OCI-LY1 (cell line): Measurements from ENCODE around the gene ICA1.
A peak's percentile ranks its signal among the peaks of the same experiment; 100 is the strongest.

Experiments used
- H2AFZ ChIP-seq: fragments of 200-600 bp; sonication (generic), shearing (Covaris generic); 2 replicates; pipeline ENCODE4 v1.6.0; 2014; ENCODE audit warnings: antibody characterized with exemption, mild to moderate bottlenecking, low read length
- H3F3A ChIP-seq: fragments of 200-600 bp; sonication (generic), shearing (Covaris generic); 2 replicates; pipeline ENCODE4 v1.6.0; 2014; ENCODE audit warnings: mild to moderate bottlenecking, antibody characterized with exemption, low read length, moderate library complexity; ENCODE audit not compliant: insufficient read depth
- H3K27ac ChIP-seq: fragments of 200-600 bp; sonication (generic); 2 replicates; pipeline ENCODE4 v1.5.1; 2014; ENCODE audit warnings: low read length, mixed run types, mild to moderate bottlenecking, low read depth; ENCODE audit not compliant: poor library complexity, severe bottlenecking
- H3K27me3 ChIP-seq: fragments of 200-600 bp; sonication (generic); 2 replicates; pipeline ENCODE4 v1.6.0; 2014; ENCODE audit warnings: antibody characterized with exemption, mild to moderate bottlenecking, low read length, moderate library complexity; ENCODE audit not compliant: insufficient read depth
- H3K36me3 ChIP-seq: fragments of 200-600 bp; sonication (generic); 2 replicates; pipeline ENCODE4 v1.6.1; 2014; ENCODE audit warnings: mild to moderate bottlenecking, antibody characterized with exemption, low read length, moderate library complexity, mixed read lengths; ENCODE audit not compliant: insufficient read depth
- H3K4me1 ChIP-seq: fragments of 200-600 bp; sonication (generic); 2 replicates; pipeline ENCODE4 v1.5.1; 2014; ENCODE audit warnings: mild to moderate bottlenecking, low read length, moderate library complexity; ENCODE audit not compliant: insufficient read depth, severe bottlenecking
- H3K4me2 ChIP-seq: fragments of 200-600 bp; sonication (generic), shearing (Covaris generic); 2 replicates; pipeline ENCODE4 v1.6.1; 2014; ENCODE audit warnings: low read length
- H3K4me3 ChIP-seq: fragments of 200-600 bp; sonication (generic); 2 replicates; pipeline ENCODE4 v1.5.1; 2014; ENCODE audit warnings: low read length, low read depth, mild to moderate bottlenecking, mixed read lengths; ENCODE audit not compliant: poor library complexity, severe bottlenecking
- H3K79me2 ChIP-seq: fragments of 200-600 bp; shearing (Covaris generic); 2 replicates; pipeline ENCODE4 v1.6.1; 2016; ENCODE audit warnings: mixed run types, low read length, mixed read lengths; ENCODE audit not compliant: insufficient read depth
- H3K9ac ChIP-seq: fragments of 200-600 bp; sonication (generic), shearing (Covaris generic); 2 replicates; pipeline ENCODE4 v1.6.1; 2014; ENCODE audit warnings: mild to moderate bottlenecking, low read length, mixed read lengths
- H3K9me2 ChIP-seq: fragments of 200-600 bp; sonication (generic), shearing (Covaris generic); 2 replicates; pipeline ENCODE4 v1.6.1; 2014; ENCODE audit warnings: low read depth, mild to moderate bottlenecking, low read length, mixed read lengths
- H3K9me3 ChIP-seq: fragments of 200-600 bp; shearing (Covaris generic); 2 replicates; pipeline ENCODE4 v1.6.1; 2014; ENCODE audit warnings: low read length, mixed read lengths
- H4K20me1 ChIP-seq: fragments of 200-600 bp; sonication (generic), shearing (Covaris generic); 2 replicates; pipeline ENCODE4 v1.6.0; 2016; ENCODE audit warnings: mild to moderate bottlenecking, low read length; ENCODE audit not compliant: insufficient read depth
- CTCF ChIP-seq: fragments of 200-600 bp; sonication (generic), shearing (Covaris generic); IDR thresholded peaks from 2 replicates; pipeline ENCODE4 v1.5.1; 2017; ENCODE audit warnings: mild to moderate bottlenecking, antibody characterized with exemption, low read length, moderate library complexity, mixed read lengths
- EZH2 ChIP-seq: fragments of 200-600 bp; sonication (generic), shearing (Covaris generic); IDR thresholded peaks from 2 replicates; pipeline ENCODE4 v1.8.0; 2017; ENCODE audit warnings: borderline replicate concordance, mixed run types, mild to moderate bottlenecking, antibody characterized with exemption, low read length, moderate library complexity, mixed read lengths

ICA1 gene

GRCh38 chr7:8175929-8176369 is 86.0 kb downstream of the ICA1 start:
- Histone ChIP-seq H3K9me3 (no peaks in the 10 kb centered on the region), H3K36me3 (no peaks in the 10 kb centered on the region), H4K20me1 (no peaks in the 10 kb centered on the region), H2AFZ (peak overlapping the region; percentile 2; the same call in 1 of the 2 replicates), H3K9me2 (no peaks in the 10 kb centered on the region), H3K27ac (peak overlapping the region; percentile 98), H3K79me2 (no peaks in the 10 kb centered on the region), H3K4me2 (peak overlapping the region; percentile 68), H3F3A (no peaks in the 10 kb centered on the region; the same call in 1 of the 2 replicates), H3K4me1 (peaks cover 45% of the 10 kb centered on the region), H3K27me3 (no peaks in the 10 kb centered on the region), H3K9ac (peak overlapping the region; percentile 71), H3K4me3 (peak overlapping the region; percentile 41)
- TF ChIP-seq EZH2, result no peak
- TF ChIP-seq CTCF, result no peak

DNA sequence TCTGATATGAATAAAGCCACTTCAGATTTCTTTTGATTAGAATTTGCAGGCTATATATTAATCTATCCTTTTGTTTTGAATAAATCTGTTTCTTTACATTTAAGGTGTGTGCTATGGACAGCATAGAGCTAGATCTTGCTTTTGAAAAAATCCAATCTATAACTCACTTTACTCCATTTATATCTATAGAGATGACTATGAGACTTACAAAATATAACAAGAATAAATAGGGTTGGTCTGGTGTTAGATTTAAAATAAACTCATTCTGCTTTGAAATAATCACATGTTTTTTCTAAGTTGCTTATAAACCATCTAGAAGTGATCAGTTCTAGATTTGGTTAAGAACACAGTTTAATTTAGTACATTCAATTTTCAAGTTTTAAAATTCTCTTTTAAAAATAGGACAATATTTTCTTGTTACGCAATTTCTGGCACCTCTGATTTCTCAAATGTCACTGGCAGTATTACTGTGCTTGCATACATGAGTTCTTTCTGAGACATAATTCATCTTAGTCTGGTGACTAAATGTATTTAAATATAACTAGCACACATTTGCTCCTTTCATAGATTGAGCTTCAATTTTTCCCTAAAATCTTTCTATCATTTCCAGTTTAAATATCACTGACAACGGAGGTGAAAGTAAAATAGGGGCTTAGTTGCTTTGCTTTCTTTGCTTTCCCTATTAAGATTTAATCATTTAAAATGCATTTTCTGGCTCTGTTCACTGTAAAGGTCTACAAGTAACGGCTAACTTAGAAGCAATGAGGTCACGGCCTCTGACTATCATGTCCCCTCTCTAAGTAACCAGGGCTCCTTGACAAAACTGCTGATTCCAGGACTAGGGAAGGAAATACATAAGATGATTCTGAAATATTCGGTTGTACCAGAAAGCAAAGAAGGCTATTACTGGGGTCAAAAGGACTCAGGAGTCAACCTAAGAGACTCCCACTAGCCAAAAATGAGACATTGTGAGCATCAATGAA is 89.3 kb downstream of the ICA1 start:
- no peaks in the 10 kb centered on the region for H3K9me2 ChIP-seq
- H3K79me2 ChIP-seq, result no peaks in the 10 kb centered on the region
- H3K4me2 ChIP-seq, result no peak overlapping the region
- H3K36me3 ChIP-seq, result no peaks in the 10 kb centered on the region
- H3K4me3 ChIP-seq, result no peak overlapping the region
- TF ChIP-seq EZH2 (no peak), CTCF (no peak)
- H3F3A ChIP-seq, result no peaks in the 10 kb centered on the region; the same call in 1 of the 2 replicates
- H2AFZ ChIP-seq, result no peak overlapping the region
- peaks cover 36% of the 10 kb centered on the region for H3K4me1 ChIP-seq
- H3K9ac ChIP-seq, result no peak overlapping the region
- no peaks in the 10 kb centered on the region for H4K20me1 ChIP-seq
- no peaks in the 10 kb centered on the region for H3K9me3 ChIP-seq
- no peaks in the 10 kb centered on the region for H3K27me3 ChIP-seq
- H3K27ac ChIP-seq, result no peak overlapping the region

DNA sequence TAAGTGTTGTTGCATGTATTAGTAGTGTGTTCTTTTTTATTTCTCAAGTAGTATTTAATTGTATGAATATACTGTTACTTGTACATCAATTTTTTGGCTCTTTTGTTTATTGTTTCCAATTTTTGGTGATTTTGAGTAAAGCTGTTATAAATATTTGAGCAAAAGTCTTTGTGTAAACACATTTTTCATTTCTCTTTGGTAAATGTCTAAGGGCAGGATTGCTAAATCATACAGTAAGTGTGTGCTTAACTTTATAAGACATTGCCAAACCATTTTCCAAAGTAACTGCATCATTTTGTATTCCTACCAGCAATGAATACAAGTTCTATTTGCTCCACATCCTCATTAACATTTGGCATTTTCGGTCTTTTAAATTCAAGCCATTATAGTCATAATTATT is 92.8 kb downstream of the ICA1 start:
- Histone ChIP-seq H2AFZ (no peak overlapping the region), H3K79me2 (no peaks in the 10 kb centered on the region), H3K36me3 (no peaks in the 10 kb centered on the region), H3K27me3 (no peaks in the 10 kb centered on the region), H3K9ac (no peak overlapping the region), H3K4me2 (no peak overlapping the region), H4K20me1 (no peaks in the 10 kb centered on the region), H3K4me3 (no peak overlapping the region), H3K9me2 (no peaks in the 10 kb centered on the region), H3K27ac (no peak overlapping the region), H3K9me3 (no peaks in the 10 kb centered on the region), H3K4me1 (peaks cover 4% of the 10 kb centered on the region), H3F3A (no peaks in the 10 kb centered on the region)
- no peak for TF ChIP-seq EZH2
- TF ChIP-seq CTCF, result no peak
